GM23338 (cell line): ENCODE results near the gene ZNF831. TPM values are rescaled to one million over a fixed set of nuclear protein-coding genes. Genes with fewer than 3 reads are reported as not detected.

Experiments
- ATAC-seq: fragments of 200-7000 bp; cut with Tn5 transposase; 3 replicates; pipeline ENCODE4 v1.9.1; 2020
- DNase-seq: peaks from one replicate; pipeline ENCODE4 v3.0.0-alpha.2; 2015; ENCODE audit warnings: low spot score
- H2AFZ ChIP-seq: fragments of 200-600 bp; sonication (generic); 2 replicates; pipeline ENCODE4 v1.8.0; 2016; ENCODE audit warnings: antibody characterized with exemption, mild to moderate bottlenecking, moderate library complexity
- H3F3A ChIP-seq: fragments of 200-600 bp; sonication (generic); replicated peaks from 2 replicates; pipeline ENCODE4 v1.8.0; 2017; ENCODE audit warnings: antibody characterized with exemption, mixed run types, low read depth
- H3K27ac ChIP-seq: fragments of 200-600 bp; sonication (generic); 2 replicates; pipeline ENCODE4 v1.6.1; 2016; ENCODE audit warnings: low read depth
- H3K27me3 ChIP-seq: fragments of 200-600 bp; sonication (generic); 2 replicates; pipeline ENCODE4 v1.8.0; 2016; ENCODE audit warnings: mild to moderate bottlenecking, mixed run types, moderate library complexity; ENCODE audit not compliant: insufficient read depth
- H3K36me3 ChIP-seq: fragments of 200-600 bp; sonication (generic); 2 replicates; pipeline ENCODE4 v1.8.0; 2016; ENCODE audit warnings: mild to moderate bottlenecking; ENCODE audit not compliant: insufficient read depth
- H3K4me1 ChIP-seq: fragments of 200-600 bp; sonication (generic); 2 replicates; pipeline ENCODE4 v1.8.0; 2016; ENCODE audit warnings: mild to moderate bottlenecking, moderate library complexity; ENCODE audit not compliant: insufficient read depth
- H3K4me2 ChIP-seq: fragments of 200-600 bp; sonication (generic); 2 replicates; pipeline ENCODE4 v1.7.1; 2017; ENCODE audit warnings: mixed run types
- H3K4me3 ChIP-seq: fragments of 200-600 bp; sonication (generic); 2 replicates; pipeline ENCODE4 v1.6.1; 2016; ENCODE audit warnings: mixed run types
- H3K79me2 ChIP-seq: fragments of 200-600 bp; sonication (generic); replicated peaks from 2 replicates; pipeline ENCODE4 v1.8.0; 2017; ENCODE audit warnings: mild to moderate bottlenecking; ENCODE audit not compliant: insufficient read depth
- H3K9me2 ChIP-seq: fragments of 200-600 bp; sonication (generic); 2 replicates; pipeline ENCODE4 v1.8.0; 2017; ENCODE audit not compliant: insufficient read depth
- H4K20me1 ChIP-seq: fragments of 200-600 bp; sonication (generic); replicated peaks from 2 replicates; pipeline ENCODE4 v1.8.0; 2017; ENCODE audit warnings: mild to moderate bottlenecking; ENCODE audit not compliant: insufficient read depth
- H3K27ac Mint-ChIP-seq: 2 replicates; pipeline ENCODE4 v1.8.0; 2020; ENCODE audit warnings: inconsistent platforms, mild to moderate bottlenecking, moderate library complexity, mixed read lengths
- H3K27me3 Mint-ChIP-seq: 3 replicates; pipeline ENCODE4 v1.8.0; 2022; ENCODE audit warnings: low read depth, mild to moderate bottlenecking, moderate library complexity, mixed read lengths, inconsistent platforms; ENCODE audit not compliant: insufficient read depth, poor library complexity
- H3K36me3 Mint-ChIP-seq: 3 replicates; pipeline ENCODE4 v1.8.0; 2021; ENCODE audit warnings: low read depth, mild to moderate bottlenecking, inconsistent platforms, moderate library complexity, mixed read lengths
- H3K4me1 Mint-ChIP-seq: 3 replicates; pipeline ENCODE4 v1.8.0; 2020; ENCODE audit warnings: mild to moderate bottlenecking, inconsistent platforms, mixed read lengths
- H3K4me3 Mint-ChIP-seq: 3 replicates; pipeline ENCODE4 v1.8.0; 2021; ENCODE audit warnings: moderate library complexity, mild to moderate bottlenecking, inconsistent platforms, mixed read lengths
- H3K9me3 Mint-ChIP-seq: 3 replicates; pipeline ENCODE4 v1.8.0; 2020; ENCODE audit warnings: moderate library complexity, mild to moderate bottlenecking, inconsistent platforms, mixed read lengths
- CREB1 ChIP-seq: fragments of 250-450 bp; sonication (Bioruptor Pico); IDR thresholded peaks from 2 replicates; pipeline ENCODE4 v1.5.0; 2020; ENCODE audit warnings: low read depth, mild to moderate bottlenecking, moderate library complexity
- EZH2 ChIP-seq: fragments of 200-600 bp; sonication (generic); IDR thresholded peaks from one replicate; pipeline ENCODE4 v1.8.0; 2017; ENCODE audit warnings: antibody characterized with exemption, mild to moderate bottlenecking, low read depth; ENCODE audit not compliant: unreplicated experiment
- EZH2phosphoT487 ChIP-seq: fragments of 200-600 bp; sonication (generic); IDR thresholded peaks from one replicate; pipeline ENCODE4 v1.8.1; 2018; ENCODE audit warnings: antibody characterized with exemption; ENCODE audit not compliant: unreplicated experiment
- JUNB ChIP-seq: IDR thresholded peaks from one replicate; pipeline ENCODE4 v1.6.1; 2016; ENCODE audit warnings: antibody characterized with exemption; ENCODE audit not compliant: unreplicated experiment
- POLR2AphosphoS5 ChIP-seq: IDR thresholded peaks from 2 replicates; pipeline ENCODE4 v1.6.1; 2016; ENCODE audit warnings: antibody characterized with exemption, low read depth
- STAT1 ChIP-seq: IDR thresholded peaks from one replicate; pipeline ENCODE4 v1.6.1; 2016; ENCODE audit warnings: antibody characterized with exemption; ENCODE audit not compliant: unreplicated experiment
- ZNF114 ChIP-seq: fragments of 250-450 bp; sonication (Bioruptor Pico); IDR thresholded peaks from 2 replicates; pipeline ENCODE4 v1.5.0; 2020; ENCODE audit warnings: mild to moderate bottlenecking, moderate library complexity
- ZNF331 ChIP-seq: fragments of 250-450 bp; sonication (Bioruptor Pico); IDR thresholded peaks from 2 replicates; pipeline ENCODE4 v1.5.0; 2020; ENCODE audit warnings: low read depth, mild to moderate bottlenecking, moderate library complexity
- polyA plus RNA-seq: library from polyadenylated mRNA; unstranded; fragments of >200 nt; fragmentation: Nextera tagmentation; extraction: Ambion mirVana; gene quantifications from 2 replicates; pipeline ENCODE4 v1.2.1, GENCODE V29; 2016
- total RNA-seq: library from RNA; depleted of rRNA; stranded (reverse); fragments of >200 nt; shearing (Covaris generic); gene quantifications from 2 replicates; pipeline ENCODE4 v1.2.3, GENCODE V29; 2014
- TF ChIP-seq, protein P1 (sequence below): IDR thresholded peaks from 2 replicates; pipeline ENCODE4 v1.6.1; 2016; ENCODE audit warnings: antibody characterized with exemption
- TF ChIP-seq, protein P2 (sequence below): fragments of 250-450 bp; sonication (Bioruptor Pico); IDR thresholded peaks from 2 replicates; pipeline ENCODE4 v1.5.0; 2020; ENCODE audit warnings: mild to moderate bottlenecking, moderate library complexity
- TF ChIP-seq, protein P3 (sequence below): IDR thresholded peaks from one replicate; pipeline ENCODE4 v1.6.1; 2018; ENCODE audit warnings: antibody characterized with exemption; ENCODE audit not compliant: unreplicated experiment

ZNF831 gene
- total and polyA plus RNA-seq, 2 experiments from 2014 or later: not detected

DNA sequence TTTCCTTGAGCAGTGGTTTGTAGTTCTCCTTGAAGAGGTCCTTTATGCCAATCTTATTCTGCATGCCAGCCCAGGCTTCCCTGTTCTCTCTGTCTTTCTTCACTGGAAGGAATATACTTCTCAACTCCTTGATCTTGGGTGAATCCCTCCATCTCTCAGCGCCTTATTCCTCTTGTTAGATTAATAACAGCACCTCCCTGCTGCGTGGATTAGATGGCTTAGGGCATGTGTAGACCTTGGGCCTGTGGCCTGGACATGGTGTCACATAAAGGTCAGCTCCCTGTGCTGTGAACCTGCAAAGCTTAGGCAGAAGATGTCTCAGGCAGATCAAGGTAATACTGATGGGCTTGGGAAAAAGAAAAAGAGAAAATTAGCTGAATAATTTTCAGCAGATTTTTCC, 18.3 kb downstream of the ZNF831 start:
- Mint-ChIP-seq H3K27me3 (peaks cover 6% of the 10 kb centered on the region), H3K9me3 (no peaks in the 10 kb centered on the region), H3K27ac (no peak overlapping the region), H3K4me3 (no peak overlapping the region), H3K4me1 (peaks cover 2% of the 10 kb centered on the region; the same call in 1 of the 3 replicates), H3K36me3 (no peaks in the 10 kb centered on the region)
- H3K27me3 ChIP-seq: no peaks in the 10 kb centered on the region
- no peak for ATAC-seq
- H3K79me2 ChIP-seq: no peaks in the 10 kb centered on the region
- no peaks in the 10 kb centered on the region for H3F3A ChIP-seq
- H4K20me1 ChIP-seq: no peaks in the 10 kb centered on the region
- H3K4me1 ChIP-seq: no peaks in the 10 kb centered on the region
- H3K36me3 ChIP-seq: no peaks in the 10 kb centered on the region
- H3K9me2 ChIP-seq: no peaks in the 10 kb centered on the region
- no peak overlapping the region for H3K4me2 ChIP-seq
- no peak overlapping the region for H3K4me3 ChIP-seq
- TF ChIP-seq JUNB: no peak
- TF ChIP-seq ZNF331 (CRISPR knock-in tag): no peak
- no peak for TF ChIP-seq EZH2phosphoT487
- TF ChIP-seq, protein P1, sequence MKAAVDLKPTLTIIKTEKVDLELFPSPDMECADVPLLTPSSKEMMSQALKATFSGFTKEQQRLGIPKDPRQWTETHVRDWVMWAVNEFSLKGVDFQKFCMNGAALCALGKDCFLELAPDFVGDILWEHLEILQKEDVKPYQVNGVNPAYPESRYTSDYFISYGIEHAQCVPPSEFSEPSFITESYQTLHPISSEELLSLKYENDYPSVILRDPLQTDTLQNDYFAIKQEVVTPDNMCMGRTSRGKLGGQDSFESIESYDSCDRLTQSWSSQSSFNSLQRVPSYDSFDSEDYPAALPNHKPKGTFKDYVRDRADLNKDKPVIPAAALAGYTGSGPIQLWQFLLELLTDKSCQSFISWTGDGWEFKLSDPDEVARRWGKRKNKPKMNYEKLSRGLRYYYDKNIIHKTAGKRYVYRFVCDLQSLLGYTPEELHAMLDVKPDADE: no peak
- TF ChIP-seq EZH2: no peak
- no peak for TF ChIP-seq ZNF114 (CRISPR knock-in tag)
- TF ChIP-seq, protein P2, sequence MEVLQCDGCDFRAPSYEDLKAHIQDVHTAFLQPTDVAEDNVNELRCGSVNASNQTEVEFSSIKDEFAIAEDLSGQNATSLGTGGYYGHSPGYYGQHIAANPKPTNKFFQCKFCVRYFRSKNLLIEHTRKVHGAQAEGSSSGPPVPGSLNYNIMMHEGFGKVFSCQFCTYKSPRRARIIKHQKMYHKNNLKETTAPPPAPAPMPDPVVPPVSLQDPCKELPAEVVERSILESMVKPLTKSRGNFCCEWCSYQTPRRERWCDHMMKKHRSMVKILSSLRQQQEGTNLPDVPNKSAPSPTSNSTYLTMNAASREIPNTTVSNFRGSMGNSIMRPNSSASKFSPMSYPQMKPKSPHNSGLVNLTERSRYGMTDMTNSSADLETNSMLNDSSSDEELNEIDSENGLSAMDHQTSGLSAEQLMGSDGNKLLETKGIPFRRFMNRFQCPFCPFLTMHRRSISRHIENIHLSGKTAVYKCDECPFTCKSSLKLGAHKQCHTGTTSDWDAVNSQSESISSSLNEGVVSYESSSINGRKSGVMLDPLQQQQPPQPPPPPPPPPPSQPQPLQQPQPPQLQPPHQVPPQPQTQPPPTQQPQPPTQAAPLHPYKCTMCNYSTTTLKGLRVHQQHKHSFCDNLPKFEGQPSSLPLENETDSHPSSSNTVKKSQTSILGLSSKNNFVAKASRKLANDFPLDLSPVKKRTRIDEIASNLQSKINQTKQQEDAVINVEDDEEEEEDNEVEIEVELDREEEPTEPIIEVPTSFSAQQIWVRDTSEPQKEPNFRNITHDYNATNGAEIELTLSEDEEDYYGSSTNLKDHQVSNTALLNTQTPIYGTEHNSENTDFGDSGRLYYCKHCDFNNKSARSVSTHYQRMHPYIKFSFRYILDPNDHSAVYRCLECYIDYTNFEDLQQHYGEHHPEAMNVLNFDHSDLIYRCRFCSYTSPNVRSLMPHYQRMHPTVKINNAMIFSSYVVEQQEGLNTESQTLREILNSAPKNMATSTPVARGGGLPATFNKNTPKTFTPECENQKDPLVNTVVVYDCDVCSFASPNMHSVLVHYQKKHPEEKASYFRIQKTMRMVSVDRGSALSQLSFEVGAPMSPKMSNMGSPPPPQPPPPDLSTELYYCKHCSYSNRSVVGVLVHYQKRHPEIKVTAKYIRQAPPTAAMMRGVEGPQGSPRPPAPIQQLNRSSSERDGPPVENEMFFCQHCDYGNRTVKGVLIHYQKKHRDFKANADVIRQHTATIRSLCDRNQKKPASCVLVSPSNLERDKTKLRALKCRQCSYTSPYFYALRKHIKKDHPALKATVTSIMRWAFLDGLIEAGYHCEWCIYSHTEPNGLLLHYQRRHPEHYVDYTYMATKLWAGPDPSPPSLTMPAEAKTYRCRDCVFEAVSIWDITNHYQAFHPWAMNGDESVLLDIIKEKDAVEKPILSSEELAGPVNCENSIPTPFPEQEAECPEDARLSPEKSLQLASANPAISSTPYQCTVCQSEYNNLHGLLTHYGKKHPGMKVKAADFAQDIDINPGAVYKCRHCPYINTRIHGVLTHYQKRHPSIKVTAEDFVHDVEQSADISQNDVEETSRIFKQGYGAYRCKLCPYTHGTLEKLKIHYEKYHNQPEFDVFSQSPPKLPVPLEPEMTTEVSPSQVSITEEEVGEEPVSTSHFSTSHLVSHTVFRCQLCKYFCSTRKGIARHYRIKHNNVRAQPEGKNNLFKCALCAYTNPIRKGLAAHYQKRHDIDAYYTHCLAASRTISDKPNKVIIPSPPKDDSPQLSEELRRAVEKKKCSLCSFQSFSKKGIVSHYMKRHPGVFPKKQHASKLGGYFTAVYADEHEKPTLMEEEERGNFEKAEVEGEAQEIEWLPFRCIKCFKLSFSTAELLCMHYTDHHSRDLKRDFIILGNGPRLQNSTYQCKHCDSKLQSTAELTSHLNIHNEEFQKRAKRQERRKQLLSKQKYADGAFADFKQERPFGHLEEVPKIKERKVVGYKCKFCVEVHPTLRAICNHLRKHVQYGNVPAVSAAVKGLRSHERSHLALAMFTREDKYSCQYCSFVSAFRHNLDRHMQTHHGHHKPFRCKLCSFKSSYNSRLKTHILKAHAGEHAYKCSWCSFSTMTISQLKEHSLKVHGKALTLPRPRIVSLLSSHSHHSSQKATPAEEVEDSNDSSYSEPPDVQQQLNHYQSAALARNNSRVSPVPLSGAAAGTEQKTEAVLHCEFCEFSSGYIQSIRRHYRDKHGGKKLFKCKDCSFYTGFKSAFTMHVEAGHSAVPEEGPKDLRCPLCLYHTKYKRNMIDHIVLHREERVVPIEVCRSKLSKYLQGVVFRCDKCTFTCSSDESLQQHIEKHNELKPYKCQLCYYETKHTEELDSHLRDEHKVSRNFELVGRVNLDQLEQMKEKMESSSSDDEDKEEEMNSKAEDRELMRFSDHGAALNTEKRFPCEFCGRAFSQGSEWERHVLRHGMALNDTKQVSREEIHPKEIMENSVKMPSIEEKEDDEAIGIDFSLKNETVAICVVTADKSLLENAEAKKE: no peak
- TF ChIP-seq POLR2AphosphoS5: no peak
- TF ChIP-seq STAT1: no peak
- no peak for TF ChIP-seq CREB1
- TF ChIP-seq, protein P3, sequence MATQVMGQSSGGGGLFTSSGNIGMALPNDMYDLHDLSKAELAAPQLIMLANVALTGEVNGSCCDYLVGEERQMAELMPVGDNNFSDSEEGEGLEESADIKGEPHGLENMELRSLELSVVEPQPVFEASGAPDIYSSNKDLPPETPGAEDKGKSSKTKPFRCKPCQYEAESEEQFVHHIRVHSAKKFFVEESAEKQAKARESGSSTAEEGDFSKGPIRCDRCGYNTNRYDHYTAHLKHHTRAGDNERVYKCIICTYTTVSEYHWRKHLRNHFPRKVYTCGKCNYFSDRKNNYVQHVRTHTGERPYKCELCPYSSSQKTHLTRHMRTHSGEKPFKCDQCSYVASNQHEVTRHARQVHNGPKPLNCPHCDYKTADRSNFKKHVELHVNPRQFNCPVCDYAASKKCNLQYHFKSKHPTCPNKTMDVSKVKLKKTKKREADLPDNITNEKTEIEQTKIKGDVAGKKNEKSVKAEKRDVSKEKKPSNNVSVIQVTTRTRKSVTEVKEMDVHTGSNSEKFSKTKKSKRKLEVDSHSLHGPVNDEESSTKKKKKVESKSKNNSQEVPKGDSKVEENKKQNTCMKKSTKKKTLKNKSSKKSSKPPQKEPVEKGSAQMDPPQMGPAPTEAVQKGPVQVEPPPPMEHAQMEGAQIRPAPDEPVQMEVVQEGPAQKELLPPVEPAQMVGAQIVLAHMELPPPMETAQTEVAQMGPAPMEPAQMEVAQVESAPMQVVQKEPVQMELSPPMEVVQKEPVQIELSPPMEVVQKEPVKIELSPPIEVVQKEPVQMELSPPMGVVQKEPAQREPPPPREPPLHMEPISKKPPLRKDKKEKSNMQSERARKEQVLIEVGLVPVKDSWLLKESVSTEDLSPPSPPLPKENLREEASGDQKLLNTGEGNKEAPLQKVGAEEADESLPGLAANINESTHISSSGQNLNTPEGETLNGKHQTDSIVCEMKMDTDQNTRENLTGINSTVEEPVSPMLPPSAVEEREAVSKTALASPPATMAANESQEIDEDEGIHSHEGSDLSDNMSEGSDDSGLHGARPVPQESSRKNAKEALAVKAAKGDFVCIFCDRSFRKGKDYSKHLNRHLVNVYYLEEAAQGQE: no peak
- DNase-seq: no peak
- H3K27ac ChIP-seq: no peak overlapping the region
- no peak overlapping the region for H2AFZ ChIP-seq
